ENCODE data around the gene MRPL10.

Gene MRPL10

GRCh38 chr17:47819475-47819874, 11.9 kb downstream of the MRPL10 start:
- H3K4me1 ChIP-seq (ENCODE audit: control insufficient read depth, insufficient read depth, low read length): peaks cover 13% of the 10 kb centered on the region
- H3K27ac ChIP-seq (ENCODE audit: low read depth, low read length): no peak overlapping the region
- no peak overlapping the region for H3K4me3 ChIP-seq (ENCODE audit: low read depth, low read length)
- no peaks in the 10 kb centered on the region for H3K9me3 ChIP-seq (ENCODE audit: control insufficient read depth, insufficient read depth, low read depth, low read length)
- no peaks in the 10 kb centered on the region for H3K27me3 ChIP-seq (ENCODE audit: control insufficient read depth, insufficient read depth, low read length)
- H3K9ac ChIP-seq (ENCODE audit: low read length): no peak overlapping the region
- H3K36me3 ChIP-seq (ENCODE audit: control insufficient read depth, insufficient read depth, low read length): peaks cover 35% of the 10 kb centered on the region

- Histone ChIP-seq H3K27ac (ENCODE audit: low read depth, low read length) (no peak overlapping the region), H3K36me3 (ENCODE audit: control insufficient read depth, insufficient read depth, low read length) (peaks cover 23% of the 10 kb centered on the region; the same call in 1 of the 2 replicates), H3K9me3 (ENCODE audit: control insufficient read depth, insufficient read depth, low read depth, low read length) (no peaks in the 10 kb centered on the region), H3K4me3 (ENCODE audit: low read depth, low read length) (no peak overlapping the region), H3K27me3 (ENCODE audit: control insufficient read depth, insufficient read depth, low read length) (no peaks in the 10 kb centered on the region), H3K9ac (ENCODE audit: low read length) (no peak overlapping the region), H3K4me1 (ENCODE audit: control insufficient read depth, insufficient read depth, low read length) (peaks cover 13% of the 10 kb centered on the region)
These were observed 13.2 kb downstream of the MRPL10 start for GRCh38 chr17:47818002-47818695.

- no peak overlapping the region for H3K27ac ChIP-seq (ENCODE audit: low read depth, low read length)
- H3K9ac ChIP-seq (ENCODE audit: low read length): no peak overlapping the region
- peaks cover 9% of the 10 kb centered on the region for H3K4me1 ChIP-seq (ENCODE audit: control insufficient read depth, insufficient read depth, low read length)
- H3K9me3 ChIP-seq (ENCODE audit: control insufficient read depth, insufficient read depth, low read depth, low read length): no peaks in the 10 kb centered on the region
- H3K4me3 ChIP-seq (ENCODE audit: low read depth, low read length): no peak overlapping the region
- peaks cover 23% of the 10 kb centered on the region; the same call in 1 of the 2 replicates for H3K36me3 ChIP-seq (ENCODE audit: control insufficient read depth, insufficient read depth, low read length)
- no peaks in the 10 kb centered on the region for H3K27me3 ChIP-seq (ENCODE audit: control insufficient read depth, insufficient read depth, low read length)
These were observed 14.4 kb downstream of the MRPL10 start for GRCh38 chr17:47816947-47817346.

- Histone ChIP-seq H3K4me3 (ENCODE audit: low read depth, low read length) (no peak overlapping the region), H3K9ac (ENCODE audit: low read length) (no peak overlapping the region), H3K4me1 (ENCODE audit: control insufficient read depth, insufficient read depth, low read length) (peaks cover 6% of the 10 kb centered on the region; the same call in 1 of the 2 replicates), H3K9me3 (ENCODE audit: control insufficient read depth, insufficient read depth, low read depth, low read length) (no peaks in the 10 kb centered on the region), H3K27ac (ENCODE audit: low read depth, low read length) (no peak overlapping the region), H3K27me3 (ENCODE audit: control insufficient read depth, insufficient read depth, low read length) (no peaks in the 10 kb centered on the region), H3K36me3 (ENCODE audit: control insufficient read depth, insufficient read depth, low read length) (peaks cover 23% of the 10 kb centered on the region; the same call in 1 of the 2 replicates)
These were observed 15.1 kb downstream of the MRPL10 start for GRCh38 chr17:47816111-47816735.

- H3K27me3 ChIP-seq (ENCODE audit: control insufficient read depth, insufficient read depth, low read length): no peaks in the 10 kb centered on the region
- no peak overlapping the region for H3K27ac ChIP-seq (ENCODE audit: low read depth, low read length)
- H3K36me3 ChIP-seq (ENCODE audit: control insufficient read depth, insufficient read depth, low read length): peaks cover 23% of the 10 kb centered on the region; the same call in 1 of the 2 replicates
- no peak overlapping the region for H3K4me3 ChIP-seq (ENCODE audit: low read depth, low read length)
- no peaks in the 10 kb centered on the region for H3K9me3 ChIP-seq (ENCODE audit: control insufficient read depth, insufficient read depth, low read depth, low read length)
- H3K9ac ChIP-seq (ENCODE audit: low read length): no peak overlapping the region
- peaks cover 3% of the 10 kb centered on the region; the same call in 1 of the 2 replicates for H3K4me1 ChIP-seq (ENCODE audit: control insufficient read depth, insufficient read depth, low read length)
These were observed 16.0 kb downstream of the MRPL10 start for GRCh38 chr17:47815106-47815918.

GRCh38 chr17:47813512-47814031, 17.8 kb downstream of the MRPL10 start:
- peaks cover 7% of the 10 kb centered on the region; the same call in 1 of the 2 replicates for H3K4me1 ChIP-seq (ENCODE audit: control insufficient read depth, insufficient read depth, low read length)
- no peaks in the 10 kb centered on the region for H3K9me3 ChIP-seq (ENCODE audit: control insufficient read depth, insufficient read depth, low read depth, low read length)
- no peak overlapping the region for H3K4me3 ChIP-seq (ENCODE audit: low read depth, low read length)
- H3K27ac ChIP-seq (ENCODE audit: low read depth, low read length): no peak overlapping the region
- H3K36me3 ChIP-seq (ENCODE audit: control insufficient read depth, insufficient read depth, low read length): peaks cover 34% of the 10 kb centered on the region
- no peaks in the 10 kb centered on the region for H3K27me3 ChIP-seq (ENCODE audit: control insufficient read depth, insufficient read depth, low read length)
- H3K9ac ChIP-seq (ENCODE audit: low read length): no peak overlapping the region

GRCh38 chr17:47813077-47813476, 18.3 kb downstream of the MRPL10 start:
- H3K9ac ChIP-seq (ENCODE audit: low read length): no peak overlapping the region
- H3K4me1 ChIP-seq (ENCODE audit: control insufficient read depth, insufficient read depth, low read length): peaks cover 7% of the 10 kb centered on the region; the same call in 1 of the 2 replicates
- H3K36me3 ChIP-seq (ENCODE audit: control insufficient read depth, insufficient read depth, low read length): peaks cover 36% of the 10 kb centered on the region
- H3K4me3 ChIP-seq (ENCODE audit: low read depth, low read length): no peak overlapping the region
- no peaks in the 10 kb centered on the region for H3K9me3 ChIP-seq (ENCODE audit: control insufficient read depth, insufficient read depth, low read depth, low read length)
- no peak overlapping the region for H3K27ac ChIP-seq (ENCODE audit: low read depth, low read length)
- no peaks in the 10 kb centered on the region for H3K27me3 ChIP-seq (ENCODE audit: control insufficient read depth, insufficient read depth, low read length)

GRCh38 chr17:47812146-47812920, 19.0 kb downstream of the MRPL10 start:
- Histone ChIP-seq H3K4me1 (ENCODE audit: control insufficient read depth, insufficient read depth, low read length) (peaks cover 7% of the 10 kb centered on the region; the same call in 1 of the 2 replicates), H3K9me3 (ENCODE audit: control insufficient read depth, insufficient read depth, low read depth, low read length) (no peaks in the 10 kb centered on the region), H3K4me3 (ENCODE audit: low read depth, low read length) (no peak overlapping the region), H3K27me3 (ENCODE audit: control insufficient read depth, insufficient read depth, low read length) (no peaks in the 10 kb centered on the region), H3K9ac (ENCODE audit: low read length) (no peak overlapping the region), H3K36me3 (ENCODE audit: control insufficient read depth, insufficient read depth, low read length) (peaks cover 43% of the 10 kb centered on the region), H3K27ac (ENCODE audit: low read depth, low read length) (no peak overlapping the region)

GRCh38 chr17:47811709-47812108, 19.6 kb downstream of the MRPL10 start:
- Histone ChIP-seq H3K36me3 (ENCODE audit: control insufficient read depth, insufficient read depth, low read length) (peaks cover 40% of the 10 kb centered on the region), H3K27ac (ENCODE audit: low read depth, low read length) (no peak overlapping the region), H3K4me3 (ENCODE audit: low read depth, low read length) (no peak overlapping the region), H3K9ac (ENCODE audit: low read length) (no peak overlapping the region), H3K27me3 (ENCODE audit: control insufficient read depth, insufficient read depth, low read length) (no peaks in the 10 kb centered on the region), H3K9me3 (ENCODE audit: control insufficient read depth, insufficient read depth, low read depth, low read length) (no peaks in the 10 kb centered on the region), H3K4me1 (ENCODE audit: control insufficient read depth, insufficient read depth, low read length) (peaks cover 7% of the 10 kb centered on the region; the same call in 1 of the 2 replicates)

- no peak overlapping the region for H3K27ac ChIP-seq (ENCODE audit: low read depth, low read length)
- H3K36me3 ChIP-seq (ENCODE audit: control insufficient read depth, insufficient read depth, low read length): peaks cover 36% of the 10 kb centered on the region
- peaks cover 7% of the 10 kb centered on the region; the same call in 1 of the 2 replicates for H3K4me1 ChIP-seq (ENCODE audit: control insufficient read depth, insufficient read depth, low read length)
These were observed 20.3 kb downstream of the MRPL10 start for GRCh38 chr17:47810901-47811635.

More at GRCh38 chr17:47810901-47811635, 20.3 kb downstream of the MRPL10 start:
- no peak overlapping the region for H3K9ac ChIP-seq (ENCODE audit: low read length)
- no peak overlapping the region for H3K4me3 ChIP-seq (ENCODE audit: low read depth, low read length)
- H3K9me3 ChIP-seq (ENCODE audit: control insufficient read depth, insufficient read depth, low read depth, low read length): no peaks in the 10 kb centered on the region
- H3K27me3 ChIP-seq (ENCODE audit: control insufficient read depth, insufficient read depth, low read length): no peaks in the 10 kb centered on the region

Measured in HUES6 (cell line).